H9 (cell line): ENCODE data around the gene ART3. TPM values are rescaled to one million over a fixed set of nuclear protein-coding genes. Genes with fewer than 3 reads are reported as not detected.

Experiments
- DNase-seq: peaks from one replicate; pipeline ENCODE4 v3.0.0-alpha.2; 2017
- H2AFZ ChIP-seq: one replicate; pipeline ENCODE4 v1.6.1; 2013; ENCODE audit warnings: mild to moderate bottlenecking, low read length, control low read depth, moderate library complexity
- H2AK5ac ChIP-seq: 2 replicates; pipeline ENCODE4 v1.6.1; 2013; ENCODE audit warnings: low read length, control low read depth, mixed read lengths; ENCODE audit not compliant: insufficient read length
- H2BK120ac ChIP-seq: one replicate; pipeline ENCODE4 v1.6.1; 2013; ENCODE audit warnings: low read depth, mild to moderate bottlenecking, low read length, control low read depth, inconsistent platforms; ENCODE audit not compliant: poor library complexity, severe bottlenecking
- H2BK12ac ChIP-seq: 2 replicates; pipeline ENCODE4 v1.6.1; 2013; ENCODE audit warnings: low read length, control low read depth, mixed read lengths, low read depth; ENCODE audit not compliant: insufficient read length
- H2BK15ac ChIP-seq: 2 replicates; pipeline ENCODE4 v1.6.1; 2013; ENCODE audit warnings: low read depth, low read length, control low read depth
- H2BK20ac ChIP-seq: one replicate; pipeline ENCODE4 v1.6.1; 2013; ENCODE audit warnings: low read depth, mild to moderate bottlenecking, low read length, control low read depth, inconsistent platforms; ENCODE audit not compliant: poor library complexity, severe bottlenecking
- H2BK5ac ChIP-seq: 2 replicates; pipeline ENCODE4 v1.6.1; 2013; ENCODE audit warnings: low read length, control low read depth, mixed read lengths; ENCODE audit not compliant: insufficient read length
- H3K14ac ChIP-seq: 2 replicates; pipeline ENCODE4 v1.6.1; 2013; ENCODE audit warnings: low read length, control low read depth; ENCODE audit not compliant: insufficient read depth
- H3K18ac ChIP-seq: 2 replicates; pipeline ENCODE4 v1.6.1; 2013; ENCODE audit warnings: low read depth, mild to moderate bottlenecking, mixed read lengths, low read length, control low read depth; ENCODE audit not compliant: insufficient read length
- H3K23ac ChIP-seq: 2 replicates; pipeline ENCODE4 v1.6.1; 2013; ENCODE audit warnings: low read length, control low read depth, mixed read lengths, low read depth; ENCODE audit not compliant: insufficient read length
- H3K23me2 ChIP-seq: 2 replicates; pipeline ENCODE4 v1.6.1; 2013; ENCODE audit warnings: low read depth, mild to moderate bottlenecking, mixed read lengths, low read length, control low read depth; ENCODE audit not compliant: insufficient read length, poor library complexity, severe bottlenecking
- H3K27ac ChIP-seq: 2 replicates; pipeline ENCODE4 v1.5.1; 2013; ENCODE audit warnings: low read length, control low read depth, mixed read lengths, low read depth; ENCODE audit not compliant: insufficient read length
- H3K27me3 ChIP-seq: 2 replicates; pipeline ENCODE4 v1.6.1; 2013; ENCODE audit warnings: low read length, control low read depth, inconsistent platforms; ENCODE audit not compliant: insufficient read depth
- H3K4ac ChIP-seq: 2 replicates; pipeline ENCODE4 v1.6.1; 2013; ENCODE audit warnings: low read depth, mild to moderate bottlenecking, control low read depth, inconsistent platforms, low read length, moderate library complexity
- H3K4me1 ChIP-seq: 2 replicates; pipeline ENCODE4 v1.6.1; 2013; ENCODE audit warnings: low read length, control low read depth, inconsistent platforms; ENCODE audit not compliant: insufficient read depth
- H3K4me2 ChIP-seq: 2 replicates; pipeline ENCODE4 v1.6.1; 2013; ENCODE audit warnings: low read length, control low read depth, mixed read lengths; ENCODE audit not compliant: insufficient read length, insufficient read depth
- H3K56ac ChIP-seq: 2 replicates; pipeline ENCODE4 v1.6.1; 2013; ENCODE audit warnings: low read depth, mild to moderate bottlenecking, mixed read lengths, low read length, control low read depth; ENCODE audit not compliant: insufficient read length
- H3K79me1 ChIP-seq: 2 replicates; pipeline ENCODE4 v1.6.1; 2013; ENCODE audit warnings: low read depth, mild to moderate bottlenecking, moderate library complexity, low read length, control low read depth, inconsistent platforms; ENCODE audit not compliant: insufficient read depth, poor library complexity, severe bottlenecking
- H3K79me2 ChIP-seq: 2 replicates; pipeline ENCODE4 v1.6.1; 2013; ENCODE audit warnings: low read length, control low read depth, inconsistent platforms; ENCODE audit not compliant: insufficient read depth
- H3K9ac ChIP-seq: 2 replicates; pipeline ENCODE4 v1.6.1; 2013; ENCODE audit warnings: low read length, control low read depth, mixed read lengths; ENCODE audit not compliant: insufficient read length; ENCODE audit errors: extremely low read depth
- H3K9me3 ChIP-seq: one replicate; pipeline ENCODE4 v1.6.1; 2013; ENCODE audit warnings: low read depth, low read length, inconsistent platforms; ENCODE audit not compliant: control insufficient read depth
- H3T11ph ChIP-seq: one replicate; pipeline ENCODE4 v1.6.1; 2013; ENCODE audit warnings: mild to moderate bottlenecking, low read length, control low read depth, inconsistent platforms
- H4K20me1 ChIP-seq: one replicate; pipeline ENCODE4 v1.6.1; 2013; ENCODE audit not compliant: control insufficient read depth, insufficient read length, insufficient read depth
- H4K5ac ChIP-seq: 2 replicates; pipeline ENCODE4 v1.6.1; 2013; ENCODE audit warnings: low read depth, mild to moderate bottlenecking, mixed read lengths, low read length, control low read depth; ENCODE audit not compliant: insufficient read length
- H4K8ac ChIP-seq: replicated peaks from 2 replicates; pipeline ENCODE4 v1.6.1; 2013; ENCODE audit warnings: low read length, control low read depth, mixed read lengths, low read depth; ENCODE audit not compliant: insufficient read length
- H4K91ac ChIP-seq: 2 replicates; pipeline ENCODE4 v1.6.1; 2013; ENCODE audit warnings: low read depth, mild to moderate bottlenecking, moderate library complexity, mixed read lengths, low read length, control low read depth; ENCODE audit not compliant: insufficient read length
- H3K27ac Mint-ChIP-seq, 3 experiments: 2 replicates in 2 of 3; 3 replicates in 1 of 3; pipeline ENCODE4 v1.8.0; 2020 to 2021; ENCODE audit warnings: mixed read lengths in 3 of 3, mild to moderate bottlenecking in 1 of 3, moderate library complexity in 1 of 3
- H3K27me3 Mint-ChIP-seq: 2 replicates; pipeline ENCODE4 v1.8.0; 2021; ENCODE audit warnings: low read depth, mild to moderate bottlenecking, moderate library complexity, mixed read lengths
- H3K36me3 Mint-ChIP-seq, 3 experiments: 2 replicates in 2 of 3; 3 replicates in 1 of 3; pipeline ENCODE4 v1.8.0; 2020 to 2021; ENCODE audit warnings: low read depth in 3 of 3, mixed read lengths in 3 of 3; ENCODE audit not compliant: insufficient read depth in 1 of 3
- H3K4me1 Mint-ChIP-seq, 2 experiments: 2 replicates each; pipeline ENCODE4 v1.8.0; 2020; ENCODE audit warnings: mixed read lengths in 2 of 2
- H3K4me3 Mint-ChIP-seq, 2 experiments: 2 replicates in 1 of 2; 3 replicates in 1 of 2; pipeline ENCODE4 v1.8.0; 2020 to 2021; ENCODE audit warnings: mild to moderate bottlenecking in 2 of 2, mixed read lengths in 2 of 2, moderate library complexity in 1 of 2
- H3K9me3 Mint-ChIP-seq, 2 experiments: 2 replicates in 1 of 2; 3 replicates in 1 of 2; pipeline ENCODE4 v1.8.0; 2020; ENCODE audit warnings: mild to moderate bottlenecking in 2 of 2, mixed read lengths in 2 of 2, moderate library complexity in 1 of 2
- WGBS: extraction: QIAGEN DNeasy Blood & Tissue Kit; methylation state at CpG from one replicate; pipeline ENCODE4 v1.1.7; 2013; ENCODE audit warnings: missing lambda C conversion rate, low lambda C conversion rate, mixed read lengths; ENCODE audit not compliant: insufficient read length; ENCODE audit errors: extremely low coverage; 5-methylcytosine and 5-hydroxymethylcytosine counted together
- total RNA-seq: library from RNA; stranded (reverse); gene quantifications from 2 replicates; pipeline ENCODE4 v1.2.1, GENCODE V29; 2021
- TF ChIP-seq, protein P1 (sequence below): fragments of 200-600 bp; sonication (generic); conservative IDR thresholded peaks from 3 replicates; pipeline ENCODE4 v1.8.0; 2021; ENCODE audit warnings: antibody characterized with exemption, mild to moderate bottlenecking

ART3 gene
- total RNA-seq, 1 experiment from 2014 or later = 0.74 TPM

DNA sequence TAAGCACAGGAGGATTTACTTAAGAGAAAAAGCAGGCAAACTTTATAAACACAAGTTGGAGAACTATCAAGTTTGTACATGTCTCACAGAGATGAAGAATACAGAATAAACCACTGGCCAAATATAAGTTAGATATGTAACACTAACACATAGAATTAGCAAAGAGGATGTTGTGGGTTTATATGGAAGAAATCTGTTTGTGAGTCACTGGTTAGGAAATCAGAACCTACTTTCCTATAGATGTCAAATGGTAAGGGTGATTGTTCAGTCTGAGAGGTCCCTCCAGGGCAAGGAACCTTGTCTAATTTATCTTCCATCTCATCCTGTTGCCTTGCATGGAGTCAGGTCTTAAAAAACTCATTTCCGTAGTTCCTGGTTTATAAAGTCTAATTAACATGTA lies 14.8 kb upstream of the ART3 start:
- Histone ChIP-seq H3K14ac (no peak overlapping the region), H3K9ac (no peak overlapping the region), H3K56ac (no peak overlapping the region), H2BK120ac (no peak overlapping the region), H3K4ac (no peak overlapping the region), H2BK12ac (no peak overlapping the region), H4K20me1 (no peaks in the 10 kb centered on the region), H2BK20ac (no peak overlapping the region), H3T11ph (no peak overlapping the region), H2AK5ac (no peak overlapping the region), H4K5ac (no peak overlapping the region), H3K79me2 (no peaks in the 10 kb centered on the region), H3K23me2 (no peaks in the 10 kb centered on the region), H3K23ac (no peak overlapping the region), H4K8ac (no peak overlapping the region), H2BK15ac (no peak overlapping the region), H3K79me1 (no peaks in the 10 kb centered on the region), H3K9me3 (no peaks in the 10 kb centered on the region), H4K91ac (no peak overlapping the region), H2AFZ (no peak overlapping the region), H3K18ac (no peak overlapping the region), H2BK5ac (no peak overlapping the region), H3K4me1 (peaks cover 7% of the 10 kb centered on the region), H3K27ac (no peak overlapping the region), H3K27me3 (no peaks in the 10 kb centered on the region), H3K4me2 (no peak overlapping the region)
- Mint-ChIP-seq H3K27me3 (no peaks in the 10 kb centered on the region), H3K4me1 (peaks cover 28 to 33% of the 10 kb centered on the region in 2 experiments), H3K27ac (no peak overlapping the region), H3K4me3 (no peak overlapping the region), H3K9me3 (no peaks in the 10 kb centered on the region), H3K36me3 (no peaks in the 10 kb centered on the region)
- DNase-seq = no peak
- WGBS = no CpG with 5 or more reads among the region's 1 CpG
- TF ChIP-seq, protein P1, sequence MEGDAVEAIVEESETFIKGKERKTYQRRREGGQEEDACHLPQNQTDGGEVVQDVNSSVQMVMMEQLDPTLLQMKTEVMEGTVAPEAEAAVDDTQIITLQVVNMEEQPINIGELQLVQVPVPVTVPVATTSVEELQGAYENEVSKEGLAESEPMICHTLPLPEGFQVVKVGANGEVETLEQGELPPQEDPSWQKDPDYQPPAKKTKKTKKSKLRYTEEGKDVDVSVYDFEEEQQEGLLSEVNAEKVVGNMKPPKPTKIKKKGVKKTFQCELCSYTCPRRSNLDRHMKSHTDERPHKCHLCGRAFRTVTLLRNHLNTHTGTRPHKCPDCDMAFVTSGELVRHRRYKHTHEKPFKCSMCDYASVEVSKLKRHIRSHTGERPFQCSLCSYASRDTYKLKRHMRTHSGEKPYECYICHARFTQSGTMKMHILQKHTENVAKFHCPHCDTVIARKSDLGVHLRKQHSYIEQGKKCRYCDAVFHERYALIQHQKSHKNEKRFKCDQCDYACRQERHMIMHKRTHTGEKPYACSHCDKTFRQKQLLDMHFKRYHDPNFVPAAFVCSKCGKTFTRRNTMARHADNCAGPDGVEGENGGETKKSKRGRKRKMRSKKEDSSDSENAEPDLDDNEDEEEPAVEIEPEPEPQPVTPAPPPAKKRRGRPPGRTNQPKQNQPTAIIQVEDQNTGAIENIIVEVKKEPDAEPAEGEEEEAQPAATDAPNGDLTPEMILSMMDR = no peak
